22Rv1 (cell line): Measurements from ENCODE around the gene PRSS8.
"Not testable (repeated sequence)": the region's sequence is repeated elsewhere in the genome, so short reads cannot be mapped to it uniquely, and the experiment has no call there.

ENCODE experiments used
- ZFX ChIP-seq: fragments of 450-650 bp; IDR thresholded peaks from 2 replicates; pipeline ENCODE4 v1.6.1; 2017; ENCODE audit warnings: antibody characterized with exemption, borderline replicate concordance
- TF ChIP-seq, protein P1 (sequence below): fragments of 450-650 bp; IDR thresholded peaks from 2 replicates; pipeline ENCODE4 v1.5.1; 2017; ENCODE audit warnings: mild to moderate bottlenecking

DNA sequence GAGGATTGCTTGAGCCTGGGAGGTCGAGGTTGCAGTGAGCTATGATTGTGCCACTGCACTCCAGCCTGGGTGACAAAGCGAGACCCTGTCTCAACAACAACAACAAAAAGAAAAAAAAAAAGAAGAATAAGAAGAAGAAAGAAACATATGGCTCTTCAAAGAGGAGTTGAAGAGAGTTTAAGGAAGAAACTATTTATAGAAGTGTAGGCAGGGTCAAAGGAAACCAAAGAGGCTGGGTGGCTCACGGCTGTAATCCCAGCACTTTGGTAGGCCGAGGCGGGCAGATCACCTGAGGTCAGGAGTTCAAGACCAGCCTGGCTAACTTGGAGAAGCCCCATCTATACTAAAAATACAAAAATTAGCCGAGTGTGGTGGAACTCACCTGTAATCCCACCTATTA is 15.4 kb upstream of the PRSS8 start:
- TF ChIP-seq, protein P1, sequence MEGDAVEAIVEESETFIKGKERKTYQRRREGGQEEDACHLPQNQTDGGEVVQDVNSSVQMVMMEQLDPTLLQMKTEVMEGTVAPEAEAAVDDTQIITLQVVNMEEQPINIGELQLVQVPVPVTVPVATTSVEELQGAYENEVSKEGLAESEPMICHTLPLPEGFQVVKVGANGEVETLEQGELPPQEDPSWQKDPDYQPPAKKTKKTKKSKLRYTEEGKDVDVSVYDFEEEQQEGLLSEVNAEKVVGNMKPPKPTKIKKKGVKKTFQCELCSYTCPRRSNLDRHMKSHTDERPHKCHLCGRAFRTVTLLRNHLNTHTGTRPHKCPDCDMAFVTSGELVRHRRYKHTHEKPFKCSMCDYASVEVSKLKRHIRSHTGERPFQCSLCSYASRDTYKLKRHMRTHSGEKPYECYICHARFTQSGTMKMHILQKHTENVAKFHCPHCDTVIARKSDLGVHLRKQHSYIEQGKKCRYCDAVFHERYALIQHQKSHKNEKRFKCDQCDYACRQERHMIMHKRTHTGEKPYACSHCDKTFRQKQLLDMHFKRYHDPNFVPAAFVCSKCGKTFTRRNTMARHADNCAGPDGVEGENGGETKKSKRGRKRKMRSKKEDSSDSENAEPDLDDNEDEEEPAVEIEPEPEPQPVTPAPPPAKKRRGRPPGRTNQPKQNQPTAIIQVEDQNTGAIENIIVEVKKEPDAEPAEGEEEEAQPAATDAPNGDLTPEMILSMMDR, result not testable (repeated sequence)
- TF ChIP-seq ZFX, result not testable (repeated sequence)
